OCI-LY3 (cell line): ENCODE measurements around the gene RALY.

Experiments used
- H2AFZ ChIP-seq: fragments of 200-600, 300-600 bp; shearing (Covaris generic); 2 replicates; pipeline ENCODE4 v1.6.0; 2014; ENCODE audit warnings: antibody characterized with exemption, low read depth, low read length
- H3K27ac ChIP-seq: fragments of 200-600, 300-600 bp; sonication (generic); 2 replicates; pipeline ENCODE4 v1.5.1; 2014; ENCODE audit warnings: mild to moderate bottlenecking, low read length, moderate library complexity, mixed read lengths
- H3K27me3 ChIP-seq: fragments of 200-600, 300-600 bp; sonication (generic); 2 replicates; pipeline ENCODE4 v1.6.1; 2014; ENCODE audit warnings: low read depth, low read length, mixed read lengths
- H3K36me3 ChIP-seq: fragments of 200-600, 300-600 bp; sonication (generic); replicated peaks from 2 replicates; pipeline ENCODE3; 2014; ENCODE audit warnings: low read depth, low read length, mixed read lengths
- H3K4me1 ChIP-seq: fragments of 300-600, 200-600 bp; sonication (generic); 2 replicates; pipeline ENCODE4 v1.6.1; 2014; ENCODE audit warnings: low read length, mixed read lengths
- H3K4me2 ChIP-seq: fragments of 200-600, 300-600 bp; sonication (generic); 2 replicates; pipeline ENCODE4 v1.6.1; 2014; ENCODE audit warnings: low read length, mixed read lengths
- H3K4me3 ChIP-seq: fragments of 300-600, 200-600 bp; sonication (generic); 2 replicates; pipeline ENCODE4 v1.5.1; 2014; ENCODE audit warnings: antibody characterized with exemption, mild to moderate bottlenecking, low read length, moderate library complexity
- H3K79me2 ChIP-seq: fragments of 300-600, 200-600 bp; shearing (Covaris generic); 2 replicates; pipeline ENCODE4 v1.6.1; 2014; ENCODE audit warnings: mild to moderate bottlenecking, low read length, mixed read lengths
- H3K9ac ChIP-seq: fragments of 300-600, 200-600 bp; shearing (Covaris generic); 2 replicates; pipeline ENCODE4 v1.6.0; 2014; ENCODE audit warnings: mild to moderate bottlenecking, low read length, moderate library complexity
- H3K9me3 ChIP-seq: fragments of 200-600, 300-600 bp; shearing (Covaris generic); 2 replicates; pipeline ENCODE4 v1.6.1; 2014; ENCODE audit warnings: low read length, mixed read lengths; ENCODE audit not compliant: insufficient read depth
- H4K20me1 ChIP-seq: fragments of 200-600, 300-600 bp; sonication (generic); 2 replicates; pipeline ENCODE4 v1.6.1; 2016; ENCODE audit warnings: low read length, mixed read lengths; ENCODE audit not compliant: insufficient read depth
- EZH2phosphoT487 ChIP-seq: fragments of 200-600 bp; shearing (Covaris generic); IDR thresholded peaks from 2 replicates; pipeline ENCODE4 v1.6.1; 2018; ENCODE audit warnings: antibody characterized with exemption, mixed run types, low read depth
- TF ChIP-seq, protein P1 (sequence below): fragments of 200-600, 300-600 bp; sonication (generic); IDR thresholded peaks from 2 replicates; pipeline ENCODE4 v1.5.1; 2014; ENCODE audit warnings: antibody characterized with exemption, low read length, low read depth

Gene RALY

DNA sequence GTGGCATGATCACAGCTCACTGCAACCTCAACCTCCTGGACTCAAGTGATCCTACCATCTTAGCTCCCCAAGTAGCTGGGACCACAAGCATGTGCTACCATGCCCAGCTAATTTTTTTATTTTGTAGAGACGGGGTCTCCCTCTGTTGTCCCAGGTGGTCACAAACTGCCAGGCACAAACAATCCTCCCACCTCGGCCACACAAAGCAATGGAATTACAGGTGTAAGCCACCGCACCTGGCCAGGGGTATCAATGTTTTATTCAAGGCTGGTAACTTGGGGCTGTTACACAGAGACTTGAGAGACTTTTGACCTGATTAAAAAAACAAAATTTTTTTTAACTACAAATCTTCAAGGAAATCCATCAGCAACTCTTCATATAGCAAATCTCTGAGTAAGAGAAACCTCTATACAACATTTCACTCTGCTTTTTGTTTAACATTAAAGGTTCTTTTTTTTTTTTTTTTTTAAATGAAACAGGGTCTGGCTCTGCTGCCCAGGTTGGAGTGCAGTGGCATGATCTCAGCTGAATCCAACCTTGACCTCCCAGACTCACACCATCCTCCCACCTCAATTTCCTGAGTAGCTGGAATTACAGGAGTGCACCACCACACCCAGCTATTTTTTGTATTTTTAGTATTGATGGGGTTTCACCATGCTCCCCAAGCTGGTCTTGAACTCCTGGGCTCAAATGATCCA lies 112.4 kb downstream of the RALY start:
- H3K4me3 ChIP-seq, result no peak overlapping the region
- H3K9ac ChIP-seq, result no peak overlapping the region
- no peak for TF ChIP-seq EZH2phosphoT487
- TF ChIP-seq, protein P1, sequence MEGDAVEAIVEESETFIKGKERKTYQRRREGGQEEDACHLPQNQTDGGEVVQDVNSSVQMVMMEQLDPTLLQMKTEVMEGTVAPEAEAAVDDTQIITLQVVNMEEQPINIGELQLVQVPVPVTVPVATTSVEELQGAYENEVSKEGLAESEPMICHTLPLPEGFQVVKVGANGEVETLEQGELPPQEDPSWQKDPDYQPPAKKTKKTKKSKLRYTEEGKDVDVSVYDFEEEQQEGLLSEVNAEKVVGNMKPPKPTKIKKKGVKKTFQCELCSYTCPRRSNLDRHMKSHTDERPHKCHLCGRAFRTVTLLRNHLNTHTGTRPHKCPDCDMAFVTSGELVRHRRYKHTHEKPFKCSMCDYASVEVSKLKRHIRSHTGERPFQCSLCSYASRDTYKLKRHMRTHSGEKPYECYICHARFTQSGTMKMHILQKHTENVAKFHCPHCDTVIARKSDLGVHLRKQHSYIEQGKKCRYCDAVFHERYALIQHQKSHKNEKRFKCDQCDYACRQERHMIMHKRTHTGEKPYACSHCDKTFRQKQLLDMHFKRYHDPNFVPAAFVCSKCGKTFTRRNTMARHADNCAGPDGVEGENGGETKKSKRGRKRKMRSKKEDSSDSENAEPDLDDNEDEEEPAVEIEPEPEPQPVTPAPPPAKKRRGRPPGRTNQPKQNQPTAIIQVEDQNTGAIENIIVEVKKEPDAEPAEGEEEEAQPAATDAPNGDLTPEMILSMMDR, result no peak
- no peak overlapping the region for H3K27ac ChIP-seq
- H3K4me2 ChIP-seq, result no peak overlapping the region
- H3K36me3 ChIP-seq, result peaks cover 78% of the 10 kb centered on the region
- peaks cover 100% of the 10 kb centered on the region for H3K79me2 ChIP-seq
- no peaks in the 10 kb centered on the region for H3K9me3 ChIP-seq
- peaks cover 42% of the 10 kb centered on the region for H3K4me1 ChIP-seq
- peaks cover 71% of the 10 kb centered on the region for H4K20me1 ChIP-seq
- H2AFZ ChIP-seq, result no peak overlapping the region
- no peaks in the 10 kb centered on the region for H3K27me3 ChIP-seq

DNA sequence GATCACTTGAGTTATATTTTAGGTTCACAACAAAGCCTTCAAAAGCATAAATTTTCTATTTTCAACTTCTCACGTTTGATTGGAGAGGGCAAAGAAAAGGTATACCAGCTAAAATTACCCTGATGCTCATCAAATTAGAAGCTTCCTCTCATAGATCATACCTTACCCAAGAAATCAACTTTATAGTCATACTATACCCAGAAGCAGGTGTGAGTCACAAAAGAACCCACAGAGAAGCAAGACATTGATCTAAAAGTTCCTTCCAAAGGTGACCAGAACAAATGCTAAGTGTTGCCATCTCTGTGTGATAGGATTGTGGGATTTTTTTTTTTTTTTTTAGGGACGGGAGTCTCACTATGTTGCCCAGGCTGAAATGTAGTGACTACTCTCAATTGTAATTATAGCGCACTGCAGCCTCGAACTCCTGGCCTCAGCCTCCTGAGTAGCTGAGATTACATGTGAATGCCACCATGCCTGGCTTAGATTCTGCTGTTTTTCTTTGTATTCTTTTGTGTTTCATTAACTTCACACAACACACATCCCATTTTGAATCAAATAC lies 115.0 kb downstream of the RALY start:
- peaks cover 57% of the 10 kb centered on the region for H3K36me3 ChIP-seq
- H3K79me2 ChIP-seq, result peaks cover 86% of the 10 kb centered on the region
- no peak overlapping the region for H3K4me3 ChIP-seq

DNA sequence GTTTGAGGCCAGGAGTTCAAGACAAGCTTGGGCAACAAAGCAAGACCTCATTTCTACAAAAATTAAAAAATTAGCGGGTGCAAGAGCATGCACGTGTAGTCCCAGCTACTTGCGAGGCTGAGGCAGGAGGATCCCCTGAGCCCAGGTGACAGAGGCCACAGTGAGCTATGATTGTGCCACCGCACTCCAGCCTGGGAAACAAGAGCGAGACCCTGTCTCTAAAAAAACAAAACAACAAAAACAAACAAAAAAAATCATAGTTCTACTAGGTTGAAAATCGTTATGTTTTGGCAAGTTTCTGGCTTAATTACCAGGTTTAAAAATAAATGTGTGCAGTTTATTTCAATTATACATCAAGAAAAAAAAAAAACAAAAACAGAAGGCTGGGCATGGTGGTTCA lies 115.7 kb downstream of the RALY start:
- no peaks in the 10 kb centered on the region for H3K9me3 ChIP-seq
- TF ChIP-seq, protein P1, result no peak
- no peak for TF ChIP-seq EZH2phosphoT487
- no peak overlapping the region for H2AFZ ChIP-seq
- no peak overlapping the region for H3K4me3 ChIP-seq
- H3K4me1 ChIP-seq, result peaks cover 36% of the 10 kb centered on the region
- peaks cover 65% of the 10 kb centered on the region for H4K20me1 ChIP-seq
- H3K36me3 ChIP-seq, result peaks cover 50% of the 10 kb centered on the region
- H3K27ac ChIP-seq, result no peak overlapping the region
- H3K79me2 ChIP-seq, result peaks cover 78% of the 10 kb centered on the region
- H3K27me3 ChIP-seq, result no peaks in the 10 kb centered on the region
- no peak overlapping the region for H3K9ac ChIP-seq
- H3K4me2 ChIP-seq, result peak overlapping the region; percentile 0; the same call in 1 of the 2 replicates

More for the DNA sequence above, 115.0 kb downstream of the RALY start:
- Histone ChIP-seq H3K9ac (no peak overlapping the region), H3K4me1 (peaks cover 42% of the 10 kb centered on the region), H3K4me2 (0 out of 2 replicates have a peak overlapping the region, but pooled peaks have one; percentile 0), H4K20me1 (peaks cover 65% of the 10 kb centered on the region), H2AFZ (no peak overlapping the region), H3K27ac (no peak overlapping the region), H3K27me3 (no peaks in the 10 kb centered on the region), H3K9me3 (no peaks in the 10 kb centered on the region)
- TF ChIP-seq EZH2phosphoT487, result no peak
- TF ChIP-seq, protein P1, result no peak

DNA sequence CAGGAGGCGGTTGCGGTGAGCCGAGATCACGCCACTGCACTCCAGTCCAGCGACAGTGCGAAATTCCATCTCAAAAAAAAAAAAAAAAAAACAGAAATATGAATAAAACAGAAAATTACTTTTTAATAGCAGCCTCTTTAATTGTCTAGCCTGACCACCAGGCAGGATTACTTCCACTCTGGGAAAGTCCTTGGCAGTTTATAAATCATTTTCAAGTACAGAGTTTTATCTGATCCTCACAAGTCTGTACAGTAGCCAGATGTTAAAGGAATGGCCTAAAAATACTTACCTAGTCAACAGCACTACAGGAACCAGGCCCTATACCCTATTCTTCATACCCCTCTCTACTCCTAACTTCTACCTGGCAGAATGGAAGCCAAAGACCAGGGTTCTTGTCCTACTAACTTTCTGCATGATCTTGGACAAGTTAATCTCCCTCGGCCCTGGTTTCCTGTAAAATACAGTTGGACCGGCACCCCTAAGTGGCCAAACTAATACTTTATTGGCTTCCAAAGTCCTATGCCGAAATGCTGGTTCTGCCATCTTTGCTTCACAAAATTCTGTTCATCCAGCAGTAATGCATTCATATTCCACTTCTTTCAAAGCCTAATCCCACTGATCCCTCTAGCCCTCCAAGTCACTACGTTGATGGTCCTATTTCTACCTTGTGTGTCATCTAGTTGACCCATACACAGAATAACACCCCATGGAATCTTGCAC lies 116.5 kb downstream of the RALY start:
- Histone ChIP-seq H4K20me1 (peaks cover 59% of the 10 kb centered on the region), H3K36me3 (peaks cover 42% of the 10 kb centered on the region), H3K4me2 (peak overlapping the region; percentile 88), H3K9me3 (no peaks in the 10 kb centered on the region), H2AFZ (no peak overlapping the region), H3K4me3 (peak overlapping the region; percentile 88), H3K27me3 (no peaks in the 10 kb centered on the region), H3K79me2 (peaks cover 71% of the 10 kb centered on the region), H3K27ac (peak overlapping the region; percentile 77; the same call in 1 of the 2 replicates), H3K9ac (peak overlapping the region; percentile 92), H3K4me1 (peaks cover 29% of the 10 kb centered on the region)
- TF ChIP-seq, protein P1, result no peak
- TF ChIP-seq EZH2phosphoT487, result no peak
